DND-41 (cell line): ENCODE data around the gene MMEL1.

Experiments used
- ATAC-seq: fragments of 200-7000 bp; cut with Tn5 transposase; 3 replicates; pipeline ENCODE4 v1.9.1; 2021; ENCODE audit warnings: low read depth; ENCODE audit not compliant: insufficient read depth
- DNase-seq: peaks from one replicate; pipeline ENCODE4 v3.0.0-alpha.2; 2020
- H2AFZ ChIP-seq: 2 replicates; pipeline ENCODE4 v1.6.0; 2012; ENCODE audit warnings: low read depth, low read length
- H3K27ac ChIP-seq: 2 replicates; pipeline ENCODE4 v1.5.1; 2012; ENCODE audit warnings: low read length, inconsistent platforms
- H3K27me3 ChIP-seq: fragments of 200-600 bp; sonication (generic); 2 replicates; pipeline ENCODE4 v1.6.0; 2012; ENCODE audit warnings: low read length, mild to moderate bottlenecking, inconsistent platforms; ENCODE audit not compliant: insufficient read depth, poor library complexity
- H3K36me3 ChIP-seq: 2 replicates; pipeline ENCODE4 v1.5.1; 2012; ENCODE audit warnings: low read length, inconsistent platforms; ENCODE audit not compliant: insufficient read depth
- H3K4me1 ChIP-seq: 2 replicates; pipeline ENCODE4 v1.5.1; 2012; ENCODE audit warnings: mild to moderate bottlenecking, low read length; ENCODE audit not compliant: insufficient read depth
- H3K4me2 ChIP-seq: 2 replicates; pipeline ENCODE4 v1.6.0; 2012; ENCODE audit warnings: mild to moderate bottlenecking, moderate library complexity, low read length, inconsistent platforms; ENCODE audit not compliant: insufficient read depth
- H3K4me3 ChIP-seq, 2 experiments: fragments of 200-600 bp in 1 of 2; shearing (Covaris generic) in 1 of 2; 2 replicates each; pipeline ENCODE4 v1.5.1; 2012 to 2016; ENCODE audit warnings: inconsistent platforms in 2 of 2, low read length in 2 of 2, mild to moderate bottlenecking in 2 of 2, low read depth in 1 of 2, moderate library complexity in 1 of 2
- H3K79me2 ChIP-seq: 2 replicates; pipeline ENCODE4 v1.6.0; 2012; ENCODE audit warnings: low read length, inconsistent platforms; ENCODE audit not compliant: insufficient read depth
- H3K9ac ChIP-seq: 2 replicates; pipeline ENCODE4 v1.6.0; 2012; ENCODE audit warnings: low read depth, mild to moderate bottlenecking, inconsistent platforms, low read length, moderate library complexity
- H3K9me3 ChIP-seq: 2 replicates; pipeline ENCODE4 v1.5.1; 2012; ENCODE audit warnings: low read length, moderate library complexity, mild to moderate bottlenecking, inconsistent platforms; ENCODE audit not compliant: insufficient read depth, severe bottlenecking
- H4K20me1 ChIP-seq: 2 replicates; pipeline ENCODE4 v1.6.0; 2012; ENCODE audit warnings: low read length; ENCODE audit not compliant: insufficient read depth
- CTCF ChIP-seq: IDR thresholded peaks from 2 replicates; pipeline ENCODE4 v1.5.1; 2012; ENCODE audit warnings: borderline replicate concordance, low read length, moderate library complexity, mild to moderate bottlenecking; ENCODE audit not compliant: poor library complexity, severe bottlenecking; ENCODE audit errors: extremely low read depth
- EZH2 ChIP-seq: IDR thresholded peaks from 3 replicates; pipeline ENCODE4 v1.6.1; 2012; ENCODE audit warnings: borderline replicate concordance, low read depth, mild to moderate bottlenecking, moderate library complexity, low read length, inconsistent platforms; ENCODE audit not compliant: severe bottlenecking

Gene MMEL1

GRCh38 chr1:2604844-2605508, 27.8 kb downstream of the MMEL1 start:
- Histone ChIP-seq H3K4me2 (no peak overlapping the region), H3K4me3 (no peak overlapping the region), H2AFZ (no peak overlapping the region), H3K79me2 (no peaks in the 10 kb centered on the region), H3K36me3 (no peaks in the 10 kb centered on the region), H3K27ac (no peak overlapping the region), H3K27me3 (no peaks in the 10 kb centered on the region), H3K9me3 (no peaks in the 10 kb centered on the region), H3K9ac (no peak overlapping the region), H4K20me1 (no peaks in the 10 kb centered on the region), H3K4me1 (no peaks in the 10 kb centered on the region)
- DNase-seq (no peak), ATAC-seq (no peak)
- TF ChIP-seq EZH2, result no peak
- TF ChIP-seq CTCF, result no peak

GRCh38 chr1:2604156-2604843, 28.5 kb downstream of the MMEL1 start:
- Histone ChIP-seq H3K27me3 (no peaks in the 10 kb centered on the region), H3K9me3 (no peaks in the 10 kb centered on the region), H2AFZ (no peak overlapping the region), H4K20me1 (no peaks in the 10 kb centered on the region), H3K4me1 (no peaks in the 10 kb centered on the region), H3K4me2 (no peak overlapping the region), H3K36me3 (no peaks in the 10 kb centered on the region), H3K27ac (no peak overlapping the region), H3K9ac (no peak overlapping the region), H3K79me2 (no peaks in the 10 kb centered on the region), H3K4me3 (no peak overlapping the region)
- TF ChIP-seq CTCF (no peak), EZH2 (no peak)
- ATAC-seq (no peak), DNase-seq (no peak)

GRCh38 chr1:2603521-2604155, 29.2 kb downstream of the MMEL1 start:
- no peak overlapping the region for H3K27ac ChIP-seq
- no peaks in the 10 kb centered on the region for H3K79me2 ChIP-seq
- H3K4me3 ChIP-seq, result no peak overlapping the region
- TF ChIP-seq CTCF (no peak), EZH2 (no peak)
- H4K20me1 ChIP-seq, result no peaks in the 10 kb centered on the region
- DNase-seq (no peak), ATAC-seq (no peak)
- no peaks in the 10 kb centered on the region for H3K36me3 ChIP-seq
- H3K4me2 ChIP-seq, result no peak overlapping the region
- no peaks in the 10 kb centered on the region for H3K27me3 ChIP-seq
- H2AFZ ChIP-seq, result no peak overlapping the region
- peaks cover under 1% of the 10 kb centered on the region for H3K9me3 ChIP-seq
- no peak overlapping the region for H3K9ac ChIP-seq
- no peaks in the 10 kb centered on the region for H3K4me1 ChIP-seq
